Memory B cell (primary cell): Measurements from ENCODE around the gene SWSAP1.
"Not testable (repeated sequence)": the region's sequence is repeated elsewhere in the genome, so short reads cannot be mapped to it uniquely, and the experiment has no call there.

Source experiments
- ATAC-seq: fragments of 150-1000 bp; cut with Tn5 transposase; 2 replicates; pipeline ENCODE4 v1.10.0; 2021; ENCODE audit warnings: low read depth, mild to moderate bottlenecking, moderate library complexity
- DNase-seq, 2 donors: peaks; one replicate each; pipeline ENCODE4 v3.0.0; 2022; ENCODE audit warnings: low spot score in 2 of 2
- H3K27ac Mint-ChIP-seq: one replicate; pipeline ENCODE4 v1.8.0; 2022; ENCODE audit warnings: mild to moderate bottlenecking, moderate library complexity, mixed read lengths
- H3K27me3 Mint-ChIP-seq: one replicate; pipeline ENCODE4 v1.8.0; 2022; ENCODE audit warnings: mixed read lengths
- H3K36me3 Mint-ChIP-seq: one replicate; pipeline ENCODE4 v1.8.0; 2022; ENCODE audit warnings: mild to moderate bottlenecking, mixed read lengths
- H3K4me1 Mint-ChIP-seq: one replicate; pipeline ENCODE4 v1.8.0; 2022; ENCODE audit warnings: mixed read lengths
- H3K4me3 Mint-ChIP-seq: one replicate; pipeline ENCODE4 v1.8.0; 2022; ENCODE audit warnings: mild to moderate bottlenecking, moderate library complexity, mixed read lengths
- H3K9me3 Mint-ChIP-seq: one replicate; pipeline ENCODE4 v1.8.0; 2022; ENCODE audit warnings: mixed read lengths

SWSAP1 gene

GRCh38 chr19:11374433-11375142, at the start of gene SWSAP1:
TSS of gene SWSAP1 (plus strand) at chr19:11374666. CDS start at chr19:11374681, 15 bp downstream.
- ATAC-seq (peak; percentile 84), DNase-seq (peak; percentile 94 to 96)
- no peak within 1 kb of the TSS for H3K4me3 Mint-ChIP-seq
- no peaks in the 10 kb centered on the region for H3K9me3 Mint-ChIP-seq
- H3K27me3 Mint-ChIP-seq, result no peaks in the 10 kb centered on the region
- H3K36me3 Mint-ChIP-seq, result peaks cover 11% of the 10 kb centered on the region
- H3K27ac Mint-ChIP-seq, result no peak within 1 kb of the TSS
- peaks cover 16% of the 10 kb centered on the region for H3K4me1 Mint-ChIP-seq

- no peak for DNase-seq
- no peak overlapping the region for H3K27ac Mint-ChIP-seq
- peaks cover 4% of the 10 kb centered on the region for H3K27me3 Mint-ChIP-seq
- H3K9me3 Mint-ChIP-seq, result no peaks in the 10 kb centered on the region
- peaks cover 14% of the 10 kb centered on the region for H3K4me1 Mint-ChIP-seq
- no peak for ATAC-seq
- peaks cover 6% of the 10 kb centered on the region for H3K36me3 Mint-ChIP-seq
- no peak overlapping the region for H3K4me3 Mint-ChIP-seq
Observed at GRCh38 chr19:11324748-11325389, 49.6 kb upstream of the SWSAP1 start.

- Mint-ChIP-seq H3K4me3 (no peak overlapping the region), H3K36me3 (peaks cover 8% of the 10 kb centered on the region), H3K27ac (no peak overlapping the region), H3K9me3 (no peaks in the 10 kb centered on the region), H3K4me1 (peaks cover 12% of the 10 kb centered on the region), H3K27me3 (peaks cover 4% of the 10 kb centered on the region)
- no peak for DNase-seq
- ATAC-seq, result no peak
Observed at GRCh38 chr19:11325544-11325943, 48.9 kb upstream of the SWSAP1 start.

- Mint-ChIP-seq H3K9me3 (no peaks in the 10 kb centered on the region), H3K27ac (no peak overlapping the region), H3K36me3 (peaks cover 25% of the 10 kb centered on the region), H3K27me3 (no peaks in the 10 kb centered on the region), H3K4me1 (no peaks in the 10 kb centered on the region), H3K4me3 (no peak overlapping the region)
- no peak for DNase-seq
- ATAC-seq, result no peak
Observed at GRCh38 chr19:11330127-11330526, 44.3 kb upstream of the SWSAP1 start.

GRCh38 chr19:11331502-11331901, 43.0 kb upstream of the SWSAP1 start:
- ATAC-seq (no peak), DNase-seq (no peak)
- Mint-ChIP-seq H3K27ac (no peak overlapping the region), H3K4me1 (no peaks in the 10 kb centered on the region), H3K36me3 (peaks cover 35% of the 10 kb centered on the region), H3K4me3 (no peak overlapping the region), H3K9me3 (no peaks in the 10 kb centered on the region), H3K27me3 (no peaks in the 10 kb centered on the region)

GRCh38 chr19:11332822-11333221, 41.6 kb upstream of the SWSAP1 start:
- no peaks in the 10 kb centered on the region for H3K9me3 Mint-ChIP-seq
- DNase-seq (no peak), ATAC-seq (no peak)
- H3K27ac Mint-ChIP-seq, result no peak overlapping the region
- H3K4me1 Mint-ChIP-seq, result no peaks in the 10 kb centered on the region
- H3K27me3 Mint-ChIP-seq, result no peaks in the 10 kb centered on the region
- peaks cover 31% of the 10 kb centered on the region for H3K36me3 Mint-ChIP-seq
- no peak overlapping the region for H3K4me3 Mint-ChIP-seq

- H3K4me1 Mint-ChIP-seq, H3K4me3 Mint-ChIP-seq, H3K9me3 Mint-ChIP-seq, H3K27me3 Mint-ChIP-seq, DNase-seq: not testable (repeated sequence)
- ATAC-seq, result peak; percentile 60
- H3K27ac Mint-ChIP-seq, result peak overlapping the region; percentile 67
- H3K36me3 Mint-ChIP-seq, result peaks cover 32% of the 10 kb centered on the region
Observed at GRCh38 chr19:11333838-11334237, 40.6 kb upstream of the SWSAP1 start.

GRCh38 chr19:11335449-11336146, 38.9 kb upstream of the SWSAP1 start:
- H3K4me1 Mint-ChIP-seq, result peaks cover 5% of the 10 kb centered on the region
- DNase-seq (no peak), ATAC-seq (no peak)
- peaks cover 30% of the 10 kb centered on the region for H3K36me3 Mint-ChIP-seq
- H3K4me3 Mint-ChIP-seq, result no peak overlapping the region
- H3K27me3 Mint-ChIP-seq, result no peaks in the 10 kb centered on the region
- no peaks in the 10 kb centered on the region for H3K9me3 Mint-ChIP-seq
- no peak overlapping the region for H3K27ac Mint-ChIP-seq

GRCh38 chr19:11337080-11337479, 37.4 kb upstream of the SWSAP1 start:
- no peak for DNase-seq
- Mint-ChIP-seq H3K4me1 (peaks cover 5% of the 10 kb centered on the region), H3K27ac (no peak overlapping the region), H3K4me3 (no peak overlapping the region), H3K36me3 (peaks cover 28% of the 10 kb centered on the region), H3K9me3 (no peaks in the 10 kb centered on the region), H3K27me3 (no peaks in the 10 kb centered on the region)
- ATAC-seq, result no peak

- ATAC-seq (no peak), DNase-seq (no peak)
- no peaks in the 10 kb centered on the region for H3K27me3 Mint-ChIP-seq
- no peak overlapping the region for H3K4me3 Mint-ChIP-seq
- H3K27ac Mint-ChIP-seq, result peak overlapping the region; percentile 50
- H3K36me3 Mint-ChIP-seq, result peaks cover 24% of the 10 kb centered on the region
- no peaks in the 10 kb centered on the region for H3K9me3 Mint-ChIP-seq
- peaks cover 5% of the 10 kb centered on the region for H3K4me1 Mint-ChIP-seq
Observed at GRCh38 chr19:11338121-11338520, 36.3 kb upstream of the SWSAP1 start.

GRCh38 chr19:11338569-11339253, 35.8 kb upstream of the SWSAP1 start:
- H3K27ac Mint-ChIP-seq, result no peak overlapping the region
- no peaks in the 10 kb centered on the region for H3K27me3 Mint-ChIP-seq
- no peak for ATAC-seq

GRCh38 chr19:11339254-11340098, 35.0 kb upstream of the SWSAP1 start, which contains the start of gene RAB3D:
TSS of gene RAB3D (minus strand) at chr19:11339657. CDS start at chr19:11337399, 2,258 bp downstream.
- Mint-ChIP-seq H3K27me3 (no peaks in the 10 kb centered on the region), H3K36me3 (peaks cover 16% of the 10 kb centered on the region), H3K4me3 (peak within 1 kb of the TSS; percentile 80), H3K4me1 (peaks cover 8% of the 10 kb centered on the region), H3K27ac (no peak within 1 kb of the TSS), H3K9me3 (no peaks in the 10 kb centered on the region)
- peak; percentile 95 for ATAC-seq
- peak; percentile 51 to 58 for DNase-seq

More at GRCh38 chr19:11338569-11339253, 35.8 kb upstream of the SWSAP1 start:
- Mint-ChIP-seq H3K9me3 (no peaks in the 10 kb centered on the region), H3K4me1 (peaks cover 5% of the 10 kb centered on the region), H3K4me3 (peak overlapping the region; percentile 80), H3K36me3 (peaks cover 21% of the 10 kb centered on the region)
- no peak for DNase-seq

GRCh38 chr19:11340099-11340467, 34.4 kb upstream of the SWSAP1 start:
- not testable (repeated sequence) for ATAC-seq, H3K4me1 Mint-ChIP-seq, H3K9me3 Mint-ChIP-seq, DNase-seq, H3K27me3 Mint-ChIP-seq, H3K27ac Mint-ChIP-seq
- H3K36me3 Mint-ChIP-seq, result peaks cover 14% of the 10 kb centered on the region
- H3K4me3 Mint-ChIP-seq, result peak overlapping the region; percentile 80
